Lung (tissue), 12 donors: ENCODE measurements around the gene PLA2G4F. TPM values are rescaled to one million over a fixed set of nuclear protein-coding genes. Genes with fewer than 3 reads are reported as not detected.

Experiments used
- ATAC-seq: fragments of 200-7000 bp; cut with Tn5 transposase; one replicate; pipeline ENCODE4 v1.9.1; 2020; ENCODE audit warnings: moderate number of reproducible peaks; ENCODE audit not compliant: insufficient read depth, low FRiP score
- DNase-seq, 3 donors: peaks; one replicate each; pipeline ENCODE4 v3.0.0-alpha.2; 2013 to 2017
- H3K27ac ChIP-seq, 2 donors: one replicate each; pipeline ENCODE4 v1.5.1; 2013; ENCODE audit warnings: mild to moderate bottlenecking in 2 of 2, moderate library complexity in 2 of 2, control low read depth in 1 of 2, inconsistent platforms in 1 of 2, low read depth in 1 of 2, low read length in 1 of 2
- H3K27me3 ChIP-seq, 3 donors: one replicate each; pipeline ENCODE4 v1.5.1; 2013; ENCODE audit warnings: low read length in 2 of 3; ENCODE audit not compliant: control insufficient read depth in 3 of 3, insufficient read depth in 3 of 3
- H3K36me3 ChIP-seq, 4 donors: one replicate each; pipeline ENCODE4 v1.5.1; 2013; ENCODE audit warnings: low read length in 4 of 4, mild to moderate bottlenecking in 1 of 4, moderate library complexity in 1 of 4; ENCODE audit not compliant: control insufficient read depth in 4 of 4, insufficient read depth in 4 of 4
- H3K4me1 ChIP-seq, 5 donors: one replicate each; pipeline ENCODE4 v1.5.1; 2013; ENCODE audit warnings: low read length in 5 of 5, mild to moderate bottlenecking in 2 of 5, moderate library complexity in 1 of 5; ENCODE audit not compliant: control insufficient read depth in 5 of 5, insufficient read depth in 5 of 5
- H3K4me3 ChIP-seq: one replicate; pipeline ENCODE4 v1.5.1; 2013; ENCODE audit warnings: mild to moderate bottlenecking, control low read depth, moderate library complexity
- H3K9ac ChIP-seq, 2 donors: one replicate each; pipeline ENCODE4 v1.5.1; 2013; ENCODE audit warnings: low read length in 2 of 2, control low read depth in 1 of 2; ENCODE audit not compliant: insufficient read depth in 1 of 2
- H3K9me3 ChIP-seq, 4 donors: one replicate each; pipeline ENCODE4 v1.5.1; 2013; ENCODE audit warnings: low read length in 3 of 4, mild to moderate bottlenecking in 1 of 4, moderate library complexity in 1 of 4; ENCODE audit not compliant: control insufficient read depth in 4 of 4, insufficient read depth in 3 of 4
- CTCF ChIP-seq: IDR thresholded peaks from 2 replicates; pipeline ENCODE4 v1.5.1; 2012; ENCODE audit warnings: mild to moderate bottlenecking; ENCODE audit errors: control extremely low read depth, extremely low read depth
- whole genome bisulfite sequencing, 2 donors: extraction: QIAGEN DNeasy Blood & Tissue Kit; methylation state at CpG; one replicate each; pipeline ENCODE4 v1.1.7; 2013; 5-methylcytosine and 5-hydroxymethylcytosine counted together
- polyA plus RNA-seq, 2 donors: library from polyadenylated mRNA; stranded (reverse); fragments of 200-250 nt; gene quantifications; one replicate each; pipeline ENCODE4 v1.2.1, GENCODE V29; 2013
- total RNA-seq, 2 donors: library from RNA; depleted of rRNA in 1 of 2; stranded (reverse); fragments of >200 nt in 1 of 2; gene quantifications; one replicate each; pipeline ENCODE4 v1.2.1, GENCODE V29; 2014 to 2021
- donor health status: control.
- donor health status: control.
- donor health status: Bipolar disorder and iron deficiency.
- donor health status: healthy.
- donor health status: DM: yes; HTN: yes; CAD: no.

PLA2G4F gene
- total and polyA plus RNA-seq, 4 donors: 10.9 to 116 (median 41.8) TPM

- Histone ChIP-seq H3K36me3 (peaks cover 49 to 76% (median 56%) of the 10 kb centered on the region in 4 donors), H3K27me3 (no peaks in the 10 kb centered on the region), H3K9ac (no peak overlapping the region), H3K9me3 (no peaks in the 10 kb centered on the region), H3K4me3 (no peak overlapping the region), H3K4me1 (peaks cover 0 to 4% (median 0%) of the 10 kb centered on the region in 5 donors), H3K27ac (no peak overlapping the region)
- no peak for DNase-seq
- no peak for ATAC-seq
- no peak for TF ChIP-seq CTCF
- WGBS, 2 donors: 70 to 84% methylated on average over 4 of the region's 4 CpGs
These were observed 7.6 kb upstream of the PLA2G4F start for GRCh38 chr15:42163947-42164550.

- no peaks in the 10 kb centered on the region for H3K9me3 ChIP-seq
- no peak overlapping the region for H3K27ac ChIP-seq
- 95 to 96% methylated on average over 9 of the region's 9 CpGs for WGBS, 2 donors
- H3K4me1 ChIP-seq: peaks cover 0 to 7% (median 0%) of the 10 kb centered on the region in 5 donors
- H3K36me3 ChIP-seq: peaks cover 46 to 79% (median 57%) of the 10 kb centered on the region in 4 donors
- no peak overlapping the region for H3K4me3 ChIP-seq
- ATAC-seq (no peak), DNase-seq (no peak)
- TF ChIP-seq CTCF: no peak
- H3K9ac ChIP-seq: no peak overlapping the region
- H3K27me3 ChIP-seq: no peaks in the 10 kb centered on the region
These were observed 6.9 kb upstream of the PLA2G4F start for GRCh38 chr15:42163291-42163690.

- ATAC-seq: no peak
- Histone ChIP-seq H3K36me3 (peaks cover 21 to 55% (median 36%) of the 10 kb centered on the region in 4 donors), H3K4me3 (no peak overlapping the region), H3K27me3 (no peaks in the 10 kb centered on the region), H3K27ac (no peak overlapping the region), H3K9ac (no peak overlapping the region), H3K9me3 (no peaks in the 10 kb centered on the region), H3K4me1 (peaks cover 0 to 7% (median 2%) of the 10 kb centered on the region in 5 donors)
- TF ChIP-seq CTCF: no peak
- peak; percentile 38 to 62 (median 56) for DNase-seq
- 75 to 84% methylated on average over 7 of the region's 7 CpGs for WGBS, 2 donors
These were observed 3.7 kb upstream of the PLA2G4F start for GRCh38 chr15:42160136-42160535.
